ENCODE results near the gene UBE2J2. TPM values are rescaled to one million over a fixed set of nuclear protein-coding genes. Genes with fewer than 3 reads are reported as not detected.

Gene UBE2J2
- total and polyA plus RNA-seq, 2 of the 8 experiments (the other 6 are each of a cell fraction or from before 2014, with no cell fraction given): 33.6 to 67.9 TPM

GRCh38 chr1:1262071-1262470 lies 11.6 kb downstream of the UBE2J2 start:
- H4K8ac ChIP-seq (ENCODE audit: extremely low read depth, insufficient read depth, low read length): no peak overlapping the region
- H3K79me2 ChIP-seq (ENCODE audit: control insufficient read depth in 1 of 2, insufficient read depth in 2 of 2, low read length in 2 of 2): peaks cover 0 to 10% of the 10 kb centered on the region in 2 experiments; a peak in 2 of 4 replicates
- no peaks in the 10 kb centered on the region for H3K27me3 ChIP-seq (replicated peaks in 1 of 4; ENCODE audit: control insufficient read depth in 3 of 4, extremely low read depth in 1 of 4, insufficient read depth in 3 of 4, low read length in 3 of 4)
- H3K23me2 ChIP-seq (ENCODE audit: low read depth, low read length): no peaks in the 10 kb centered on the region
- 89% methylated on average over 14 of the region's 17 CpGs; no CpG with 5 or more reads in 1 of the 2 experiments for WGBS, 2 experiments (ENCODE audit: extremely low coverage in 1 of 2, insufficient coverage in 1 of 2, insufficient read length in 1 of 2, insufficient replicate concordance in 2 of 2, low coverage in 1 of 2, low lambda C conversion rate in 2 of 2, missing lambda C conversion rate in 1 of 2)
- DNase-seq (ENCODE audit: low read depth in 1 of 2, low spot score in 2 of 2) (no peak), FAIRE-seq (no peak)
- H3K9me3 ChIP-seq (ENCODE audit: insufficient read depth in 2 of 2, low read depth in 1 of 2, low read length in 1 of 2): no peaks in the 10 kb centered on the region
- ChIA-PET CTCF (ENCODE audit: partially characterized antibody) (interaction anchor here (1.4 to 2.7 kb wide), 4 partner anchors 22 to 199 kb away, joined by 3 to 8 read pairs (median 4); no protein-coding TSS in a partner anchor), POLR2A (ENCODE audit: partially characterized antibody) (interaction anchor here (1.6 to 3.9 kb wide), 2 partner anchors 9 to 11 kb away, joined by 4 to 16 read pairs; partner anchors contain the start of gene UBE2J2)
- peaks cover 15 to 33% (median 22%) of the 10 kb centered on the region in 4 experiments for H3K36me3 ChIP-seq (ENCODE audit: control insufficient read depth in 2 of 4, insufficient read depth in 4 of 4, low read length in 3 of 4)
- no peak overlapping the region for H2AFZ ChIP-seq (ENCODE audit: low read length)
- H2BK15ac ChIP-seq (ENCODE audit: low read length): no peak overlapping the region
- no peak overlapping the region for H3K18ac ChIP-seq (ENCODE audit: extremely low read depth, low read length)
- H2BK5ac ChIP-seq (ENCODE audit: low read depth, low read length): no peak overlapping the region
- peaks cover 0 to 12% (median 7%) of the 10 kb centered on the region in 4 experiments; a peak in 6 of 7 replicates for H3K4me1 ChIP-seq (replicated peaks in 1 of 4; ENCODE audit: control insufficient read depth in 3 of 4, insufficient read depth in 4 of 4, low read length in 3 of 4)
- no peak overlapping the region for H2BK12ac ChIP-seq (ENCODE audit: low read depth, low read length)
- H2BK20ac ChIP-seq (ENCODE audit: low read length): no peak overlapping the region
- H3K14ac ChIP-seq (ENCODE audit: insufficient read length): no peak overlapping the region
- H3K79me1 ChIP-seq (ENCODE audit: low read depth, low read length): peaks cover 16% of the 10 kb centered on the region
- H4K91ac ChIP-seq (replicated peaks; ENCODE audit: insufficient read length, low read length): no peak overlapping the region
- no peak overlapping the region for H3K9ac ChIP-seq (replicated peaks in 1 of 4; ENCODE audit: extremely low read depth in 1 of 4, low read depth in 3 of 4, low read length in 3 of 4)
- no peak overlapping the region for H2BK120ac ChIP-seq (replicated peaks; ENCODE audit: low read depth, low read length)
- no peak overlapping the region for H3K23ac ChIP-seq (ENCODE audit: insufficient read length)
- no peak overlapping the region for H3K4me3 ChIP-seq (ENCODE audit: extremely low read depth in 1 of 4, insufficient read depth in 2 of 4, low read depth in 3 of 4, low read length in 4 of 4)
- H4K20me1 ChIP-seq (replicated peaks in 1 of 2; ENCODE audit: control insufficient read depth in 1 of 2, insufficient read depth in 2 of 2, low read length in 2 of 2): peaks cover 13 to 32% of the 10 kb centered on the region in 2 experiments
- no peak overlapping the region for H3K56ac ChIP-seq (replicated peaks; ENCODE audit: insufficient read length, low read depth, low read length)
- H3K4ac ChIP-seq (replicated peaks; ENCODE audit: insufficient read length, low read depth, low read length): no peak overlapping the region
- TF ChIP-seq CBX5 (IDR thresholded peaks at IDR 0.05; ENCODE audit: low read depth, low read length): no peak
- no peak for TF ChIP-seq RNF2 (IDR thresholded peaks at IDR 0.05; ENCODE audit: borderline replicate concordance, low read depth, low read length, missing control alignments, poor library complexity, severe bottlenecking)
- TF ChIP-seq CTBP2 (IDR thresholded peaks at IDR 0.05; ENCODE audit: borderline replicate concordance, insufficient read depth, insufficient read length, low read length): no peak
- no peak for TF ChIP-seq NRF1 (IDR thresholded peaks at IDR 0.05; ENCODE audit: low read depth, low read length)
- H3K27ac ChIP-seq (ENCODE audit: low read depth, low read length): no peak overlapping the region
- H4K5ac ChIP-seq (ENCODE audit: insufficient read length, low read depth, low read length): no peak overlapping the region
- H3K4me2 ChIP-seq (ENCODE audit: insufficient read depth in 1 of 2, low read depth in 2 of 2, low read length in 2 of 2): no peak overlapping the region
- no peak overlapping the region for H2AK5ac ChIP-seq (ENCODE audit: low read depth, low read length)

All from H1 (cell line).